NAMALWA (cell line): ENCODE results near the gene ATG4B.
A peak's percentile ranks its signal among the peaks of the same experiment; 100 is the strongest.
"Not testable (repeated sequence)": the region's sequence is repeated elsewhere in the genome, so short reads cannot be mapped to it uniquely, and the experiment has no call there.

Source experiments
- DNase-seq: peaks from one replicate; pipeline ENCODE4 v3.0.0-alpha.2; 2015; ENCODE audit warnings: low spot score

ATG4B gene

GRCh38 chr2:241637018-241637794 lies at the start of gene ATG4B, which contains the start of gene THAP4:
Gene ATG4B (plus strand): TSS chr2:241637693. CDS start chr2:241637715, 22 bp downstream.
Gene THAP4 (minus strand): TSS chr2:241637158. CDS start chr2:241637017, 141 bp downstream.
- DNase-seq: peak; percentile 68

- DNase-seq: not testable (repeated sequence)
Observed at GRCh38 chr2:241589863-241590262, 47.6 kb upstream of the ATG4B start.

GRCh38 chr2:241590496-241591455 lies 46.7 kb upstream of the ATG4B start:
- DNase-seq: not testable (repeated sequence)

- no peak for DNase-seq
Observed at GRCh38 chr2:241592126-241592845, 45.2 kb upstream of the ATG4B start.

- DNase-seq: no peak
Observed at GRCh38 chr2:241593271-241593670, 44.2 kb upstream of the ATG4B start.

GRCh38 chr2:241595600-241596140 lies 41.8 kb upstream of the ATG4B start:
- DNase-seq: no peak

- DNase-seq: no peak
Observed at GRCh38 chr2:241597561-241597960, 39.9 kb upstream of the ATG4B start.

GRCh38 chr2:241598061-241598460 lies 39.4 kb upstream of the ATG4B start:
- no peak for DNase-seq

- no peak for DNase-seq
Observed at GRCh38 chr2:241598487-241598886, 39.0 kb upstream of the ATG4B start.

GRCh38 chr2:241599615-241600014 lies 37.9 kb upstream of the ATG4B start:
- no peak for DNase-seq

GRCh38 chr2:241601841-241602240 lies 35.7 kb upstream of the ATG4B start:
- no peak for DNase-seq

- DNase-seq: no peak
Observed at GRCh38 chr2:241602720-241603119, 34.8 kb upstream of the ATG4B start.

GRCh38 chr2:241603686-241604085 lies 33.8 kb upstream of the ATG4B start:
- DNase-seq: no peak

- DNase-seq: no peak
Observed at GRCh38 chr2:241606186-241606585, 31.3 kb upstream of the ATG4B start.

GRCh38 chr2:241607162-241607885 lies 30.2 kb upstream of the ATG4B start:
- DNase-seq: no peak

- no peak for DNase-seq
Observed at GRCh38 chr2:241608881-241609280, 28.6 kb upstream of the ATG4B start.

GRCh38 chr2:241609859-241610793 lies 27.4 kb upstream of the ATG4B start:
- peak; percentile 88 for DNase-seq

GRCh38 chr2:241611062-241611461 lies 26.4 kb upstream of the ATG4B start:
- DNase-seq: no peak

- no peak for DNase-seq
Observed at GRCh38 chr2:241612156-241613016, 25.1 kb upstream of the ATG4B start.
